Neural cell (in vitro differentiated cells): Measurements from ENCODE around the gene KLC1. TPM values are rescaled to one million over a fixed set of nuclear protein-coding genes. Genes with fewer than 3 reads are reported as not detected.

Source experiments
- H2AFZ ChIP-seq: fragments of 200-600, 300-800 bp; sonication (generic), shearing (Covaris generic); 2 replicates; pipeline ENCODE4 v1.6.0; 2014; ENCODE audit warnings: low read depth, mild to moderate bottlenecking, antibody characterized with exemption, low read length, moderate library complexity
- H3F3A ChIP-seq: fragments of 200-600 bp; shearing (Covaris generic); 2 replicates; pipeline ENCODE4 v1.6.1; 2016; ENCODE audit warnings: mild to moderate bottlenecking, moderate library complexity, mixed read lengths, antibody characterized with exemption, low read length; ENCODE audit not compliant: insufficient read depth, poor library complexity, severe bottlenecking
- H3K27ac ChIP-seq: fragments of 200-600, 300-800 bp; sonication (generic), shearing (Covaris generic); 2 replicates; pipeline ENCODE4 v1.5.1; 2014; ENCODE audit warnings: mild to moderate bottlenecking, low read length, moderate library complexity
- H3K27me3 ChIP-seq: fragments of 300-800, 200-600 bp; sonication (generic), shearing (Covaris generic); 2 replicates; pipeline ENCODE4 v1.6.0; 2014; ENCODE audit warnings: mild to moderate bottlenecking, low read depth, low read length, moderate library complexity; ENCODE audit not compliant: insufficient read depth
- H3K36me3 ChIP-seq: fragments of 300-800, 200-600 bp; sonication (generic), shearing (Covaris generic); 2 replicates; pipeline ENCODE4 v1.5.1; 2014; ENCODE audit warnings: mild to moderate bottlenecking, antibody characterized with exemption, low read length, moderate library complexity; ENCODE audit not compliant: insufficient read depth
- H3K4me2 ChIP-seq: fragments of 300-800, 200-600 bp; sonication (generic), shearing (Covaris generic); 2 replicates; pipeline ENCODE4 v1.6.0; 2014; ENCODE audit warnings: mild to moderate bottlenecking, low read length
- H3K4me3 ChIP-seq: fragments of 300-800, 200-600 bp; sonication (generic), shearing (Covaris generic); 2 replicates; pipeline ENCODE4 v1.5.1; 2014; ENCODE audit warnings: mild to moderate bottlenecking, low read length, moderate library complexity
- H3K79me2 ChIP-seq: fragments of 200-600 bp; shearing (Covaris generic); replicated peaks from 2 replicates; pipeline ENCODE4 v1.6.0; 2014; ENCODE audit warnings: mild to moderate bottlenecking, low read length, moderate library complexity; ENCODE audit not compliant: insufficient read depth
- H3K9ac ChIP-seq: fragments of 300-800, 200-600 bp; sonication (generic), shearing (Covaris generic); 2 replicates; pipeline ENCODE4 v1.6.1; 2016; ENCODE audit warnings: mild to moderate bottlenecking, low read length, mixed read lengths
- H3K9me2 ChIP-seq: fragments of 200-600 bp; shearing (Covaris generic); 2 replicates; pipeline ENCODE4 v1.6.1; 2016; ENCODE audit warnings: mild to moderate bottlenecking, low read length, mixed read lengths; ENCODE audit not compliant: insufficient read depth
- H3K9me3 ChIP-seq: fragments of 200-600, 300-800 bp; sonication (generic), shearing (Covaris generic); 2 replicates; pipeline ENCODE4 v1.6.1; 2016; ENCODE audit warnings: mild to moderate bottlenecking, mixed run types, low read length, moderate library complexity, mixed read lengths
- H4K20me1 ChIP-seq: fragments of 200-600 bp; shearing (Covaris generic); 2 replicates; pipeline ENCODE4 v1.6.1; 2016; ENCODE audit warnings: mild to moderate bottlenecking, mixed run types; ENCODE audit not compliant: insufficient read depth
- CTCF ChIP-seq: fragments of 450-650 bp; IDR thresholded peaks from 2 replicates; pipeline ENCODE4 v1.5.1; 2014; ENCODE audit warnings: antibody characterized with exemption, mild to moderate bottlenecking, moderate library complexity; ENCODE audit not compliant: poor library complexity, severe bottlenecking
- EP300 ChIP-seq: fragments of 450-650 bp; conservative IDR thresholded peaks from 2 replicates; pipeline ENCODE4 v1.6.1; 2014; ENCODE audit warnings: antibody characterized with exemption, mild to moderate bottlenecking, moderate library complexity; ENCODE audit not compliant: poor library complexity, severe bottlenecking
- EZH2 ChIP-seq: fragments of 200-600, 300-800 bp; shearing (Covaris generic), sonication (generic); IDR thresholded peaks from 2 replicates; pipeline ENCODE4 v1.6.1; 2014; ENCODE audit warnings: antibody characterized with exemption, low read length, borderline replicate concordance, mild to moderate bottlenecking; ENCODE audit not compliant: insufficient read depth, poor library complexity, severe bottlenecking
- MXI1 ChIP-seq: fragments of 450-650 bp; conservative IDR thresholded peaks from 2 replicates; pipeline ENCODE4 v1.6.1; 2014; ENCODE audit warnings: antibody characterized with exemption, mild to moderate bottlenecking; ENCODE audit not compliant: poor library complexity, severe bottlenecking
- POLR2AphosphoS5 ChIP-seq: IDR thresholded peaks from 2 replicates; pipeline ENCODE4 v1.6.1; 2012
- RAD21 ChIP-seq: fragments of 450-650 bp; conservative IDR thresholded peaks from 2 replicates; pipeline ENCODE4 v1.6.1; 2014; ENCODE audit warnings: antibody characterized with exemption, mild to moderate bottlenecking, moderate library complexity
- REST ChIP-seq: IDR thresholded peaks from 2 replicates; pipeline ENCODE4 v1.6.1; 2012; ENCODE audit warnings: borderline replicate concordance
- SMC3 ChIP-seq: fragments of 450-650 bp; conservative IDR thresholded peaks from 2 replicates; pipeline ENCODE4 v1.6.1; 2014; ENCODE audit warnings: antibody characterized with exemption, mild to moderate bottlenecking, moderate library complexity; ENCODE audit not compliant: poor library complexity
- TAF1 ChIP-seq: IDR thresholded peaks from 2 replicates; pipeline ENCODE4 v1.6.1; 2012; ENCODE audit warnings: low read depth
- polyA plus RNA-seq: library from polyadenylated mRNA; depleted of rRNA; stranded (reverse); fragments of >200 nt; gene quantifications from 2 replicates; pipeline ENCODE4 v1.2.3, GENCODE V29; 2014

Gene KLC1
- polyA plus RNA-seq, 1 donor from 2014 or later, result 1,272 TPM

GRCh38 chr14:103581954-103582703 is 46.9 kb upstream of the KLC1 start:
- no peak overlapping the region for H3K4me3 ChIP-seq
- H3K79me2 ChIP-seq, result peaks cover 3% of the 10 kb centered on the region
- H3K9me2 ChIP-seq, result no peaks in the 10 kb centered on the region
- H3F3A ChIP-seq, result no peaks in the 10 kb centered on the region
- peaks cover 11% of the 10 kb centered on the region for H3K36me3 ChIP-seq
- H3K4me2 ChIP-seq, result no peak overlapping the region
- no peak overlapping the region for H2AFZ ChIP-seq
- no peak overlapping the region for H3K9ac ChIP-seq
- TF ChIP-seq RAD21 (no peak), REST (no peak), SMC3 (no peak), CTCF (no peak)
- no peak overlapping the region for H3K27ac ChIP-seq
- H4K20me1 ChIP-seq, result no peaks in the 10 kb centered on the region
- H3K27me3 ChIP-seq, result no peaks in the 10 kb centered on the region
- no peaks in the 10 kb centered on the region for H3K9me3 ChIP-seq

- H3K4me2 ChIP-seq, result no peak overlapping the region
- H3K9me2 ChIP-seq, result no peaks in the 10 kb centered on the region
- peaks cover 3% of the 10 kb centered on the region for H3K79me2 ChIP-seq
- no peak overlapping the region for H2AFZ ChIP-seq
- TF ChIP-seq REST, result no peak
- TF ChIP-seq EZH2, result no peak
- no peak for TF ChIP-seq MXI1
- no peak for TF ChIP-seq SMC3
- TF ChIP-seq TAF1, result no peak
- TF ChIP-seq EP300, result no peak
- TF ChIP-seq POLR2AphosphoS5, result no peak
- no peak for TF ChIP-seq CTCF
- TF ChIP-seq RAD21, result no peak
- no peak overlapping the region for H3K4me3 ChIP-seq
- no peaks in the 10 kb centered on the region for H3K9me3 ChIP-seq
- H3F3A ChIP-seq, result no peaks in the 10 kb centered on the region
- H3K36me3 ChIP-seq, result peaks cover 6% of the 10 kb centered on the region
- H3K9ac ChIP-seq, result no peak overlapping the region
- H3K27me3 ChIP-seq, result no peaks in the 10 kb centered on the region
- no peak overlapping the region for H3K27ac ChIP-seq
- H4K20me1 ChIP-seq, result no peaks in the 10 kb centered on the region
Measured at GRCh38 chr14:103584326-103584915, 44.6 kb upstream of the KLC1 start.
